Dermis blood vessel endothelial cell (primary cell): ENCODE measurements around the gene FAM13B. TPM values are rescaled to one million over a fixed set of nuclear protein-coding genes. Genes with fewer than 3 reads are reported as not detected.
A peak's percentile ranks its signal among the peaks of the same experiment; 100 is the strongest.
"Not testable (repeated sequence)": the region's sequence is repeated elsewhere in the genome, so short reads cannot be mapped to it uniquely, and the experiment has no call there.

Experiments used
- DNase-seq: peaks from one replicate; pipeline ENCODE4 v3.0.0; 2010
- total RNA-seq: library from RNA; depleted of rRNA; stranded (reverse); fragments of >200 nt; gene quantifications from 2 replicates; pipeline ENCODE4 v1.2.3, GENCODE V29; 2014

Gene FAM13B
- total RNA-seq, 1 donor from 2014 or later: 28.8 TPM

DNA sequence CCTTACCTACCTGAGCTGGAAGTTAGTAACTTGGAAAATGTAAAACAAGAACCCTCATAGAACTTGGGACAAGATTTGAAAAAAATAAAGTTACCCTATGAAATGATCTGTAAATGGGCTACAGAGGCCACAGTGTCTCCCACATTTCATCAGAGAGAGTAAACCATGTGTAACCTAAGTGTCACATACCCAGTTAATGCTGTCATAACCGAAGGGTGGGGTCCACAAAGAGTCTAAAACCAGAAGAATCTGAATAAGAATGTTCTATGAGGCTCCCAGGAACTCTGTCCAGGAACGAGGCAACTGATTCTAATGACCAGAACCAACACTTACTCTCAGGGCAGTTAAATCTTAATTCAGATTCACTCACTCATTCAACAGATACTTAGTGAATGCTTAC lies 1.0 kb upstream of the FAM13B start:
- no peak for DNase-seq

DNA sequence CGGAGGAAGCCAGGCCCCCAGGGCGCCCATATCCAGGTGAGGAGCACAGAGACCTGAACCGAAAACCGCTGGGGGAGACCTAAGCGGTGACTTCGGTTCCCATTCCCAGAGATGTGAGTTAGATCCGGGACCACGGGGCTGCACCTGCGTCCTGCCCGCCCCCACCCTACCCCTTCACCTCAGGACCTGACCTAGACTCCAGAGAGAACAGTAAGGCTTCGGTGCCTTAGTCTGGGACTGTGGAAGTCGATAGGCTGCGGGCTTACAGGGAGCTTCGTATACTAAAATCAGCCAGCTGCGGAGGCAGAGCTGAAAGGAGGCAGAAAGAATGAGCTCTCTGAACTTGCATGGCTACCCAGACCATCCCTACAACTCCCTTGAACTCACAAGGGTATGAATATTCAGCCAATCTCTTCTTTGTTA lies 518 bp upstream of the FAM13B start:
- DNase-seq: peak; percentile 28

DNA sequence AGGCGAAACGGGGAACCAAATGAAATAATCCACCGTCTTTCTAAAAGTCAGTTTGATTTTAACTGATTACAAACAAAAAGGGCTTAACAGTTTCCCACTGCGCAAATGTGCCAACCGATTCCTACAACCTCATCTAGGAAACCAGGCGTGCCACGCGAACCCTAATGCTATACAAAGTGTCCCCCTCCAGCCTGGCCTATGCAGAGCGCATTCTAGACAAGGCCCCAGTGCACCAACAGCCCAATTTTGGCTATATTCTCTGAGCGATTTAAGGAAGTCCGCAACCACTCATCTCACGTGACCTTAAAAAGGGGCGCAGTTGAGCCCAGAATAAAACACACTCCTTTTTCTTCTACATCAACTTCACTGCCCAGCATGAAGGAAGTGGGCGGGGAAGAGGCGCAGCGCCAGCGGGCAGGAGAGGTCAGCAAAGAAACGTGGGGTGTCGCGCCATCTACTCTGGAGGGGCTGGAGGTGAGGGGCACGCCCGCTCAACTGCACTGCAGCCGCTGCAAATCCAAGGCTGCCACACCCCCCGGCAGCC lies 779 bp downstream of the FAM13B start:
- DNase-seq: peak; percentile 57

DNA sequence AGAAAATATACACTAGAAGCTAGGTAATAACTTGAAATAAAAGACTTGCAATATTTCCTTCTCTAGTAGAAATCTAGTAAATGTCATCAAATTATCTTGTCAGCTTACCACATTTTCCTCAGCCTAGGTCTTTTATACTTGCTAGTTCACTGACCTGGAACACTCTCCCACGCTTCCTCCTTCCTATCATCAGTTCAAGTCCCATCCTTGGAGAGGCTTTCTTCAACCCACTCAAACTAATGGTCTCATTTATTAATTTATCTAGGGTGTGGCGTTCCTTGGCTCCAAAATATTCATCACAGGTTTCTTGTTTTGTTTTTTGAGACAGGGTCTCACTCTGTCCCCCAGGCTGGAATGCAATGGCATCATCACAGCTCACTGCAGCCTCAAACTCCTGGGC lies 2.9 kb downstream of the FAM13B start:
- DNase-seq: no peak

DNA sequence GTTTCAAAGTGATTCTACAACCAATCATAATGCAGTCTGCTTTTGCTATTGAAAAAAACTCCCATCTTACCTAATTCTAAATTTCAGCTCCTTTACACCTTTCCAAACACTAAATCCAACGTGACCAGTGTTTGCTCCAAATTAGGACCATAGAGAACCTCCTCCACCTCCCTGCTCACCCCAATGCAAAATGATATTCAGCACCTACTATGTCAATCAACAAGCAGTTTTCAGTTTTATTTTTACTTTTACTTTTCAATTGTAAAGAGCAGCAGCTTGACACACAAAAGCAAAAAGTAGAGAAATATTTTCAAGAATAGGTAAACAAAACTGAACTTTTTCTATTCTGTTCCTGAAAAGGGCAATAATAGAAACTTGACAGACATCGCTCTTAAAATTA lies 3.4 kb downstream of the FAM13B start:
- no peak for DNase-seq

DNA sequence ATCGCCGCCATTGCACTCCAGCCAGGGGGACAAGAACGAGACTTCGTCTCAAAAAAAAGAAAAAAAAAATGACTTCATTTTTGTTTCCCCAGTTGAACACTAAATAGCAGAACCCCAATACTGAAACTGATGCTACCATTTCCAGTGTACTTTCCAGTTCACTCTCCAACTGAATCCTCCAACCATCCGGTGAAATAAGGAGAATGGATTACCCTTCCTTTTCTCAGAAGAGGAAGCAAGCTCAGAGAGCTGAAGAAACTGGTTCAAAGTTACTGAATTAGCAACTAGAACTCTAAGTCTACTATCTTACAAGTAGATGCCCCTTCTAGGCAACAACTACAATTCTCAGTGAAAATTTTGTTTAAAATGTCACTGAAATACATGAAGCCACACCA lies 3.9 kb downstream of the FAM13B start:
- DNase-seq: no peak

DNA sequence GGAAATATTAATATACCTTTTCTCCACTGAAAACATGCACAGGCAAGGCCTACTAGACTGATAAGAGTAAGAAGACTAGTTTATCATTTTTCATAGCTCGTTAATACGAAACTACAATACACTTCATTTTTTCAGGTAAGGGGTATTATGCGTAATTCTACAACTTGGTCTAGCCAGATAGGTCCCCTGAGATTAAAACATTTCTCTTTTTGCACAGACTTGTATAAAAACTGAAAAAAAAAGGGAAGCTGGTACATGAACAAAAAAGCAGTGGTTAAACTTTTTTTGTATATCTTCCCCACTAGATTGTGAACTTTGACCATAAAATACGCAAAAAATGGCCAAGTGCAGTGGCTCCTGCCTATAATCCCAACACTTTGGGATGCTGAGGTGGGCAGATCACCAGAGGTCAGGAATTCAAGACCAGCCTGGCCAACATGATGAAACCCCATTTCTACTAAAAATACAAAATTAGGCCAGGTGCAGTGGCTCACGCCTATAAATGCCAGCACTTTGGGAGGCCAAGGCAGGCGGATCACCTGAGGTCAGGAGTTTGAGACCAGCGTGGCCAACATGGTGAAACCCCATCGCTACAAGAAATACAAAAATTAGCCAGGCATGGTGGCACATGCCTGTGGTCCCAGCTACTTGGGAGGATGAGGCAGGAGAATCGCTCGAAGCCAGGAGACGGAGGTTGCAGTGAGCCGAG lies 4.5 kb downstream of the FAM13B start:
- DNase-seq: not testable (repeated sequence)

DNA sequence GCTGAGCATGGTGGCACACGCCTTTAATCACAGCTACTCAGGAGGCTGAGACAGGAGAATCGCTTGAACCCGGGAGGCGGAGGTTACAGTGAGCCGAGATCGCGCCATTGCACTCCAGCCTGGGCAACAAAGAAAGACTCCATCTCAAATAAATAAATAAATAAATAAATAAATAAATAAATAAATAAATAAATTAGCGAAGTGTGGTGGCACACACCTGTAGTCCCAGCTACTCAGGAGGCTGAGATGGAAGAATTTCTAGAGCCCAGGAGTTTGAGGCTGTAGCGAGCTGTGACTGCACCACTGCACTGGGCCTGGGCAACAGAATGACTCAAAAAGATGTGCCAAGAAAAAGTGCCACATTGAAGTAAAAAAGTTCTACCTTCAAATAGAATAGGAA lies 6.1 kb downstream of the FAM13B start:
- not testable (repeated sequence) for DNase-seq

DNA sequence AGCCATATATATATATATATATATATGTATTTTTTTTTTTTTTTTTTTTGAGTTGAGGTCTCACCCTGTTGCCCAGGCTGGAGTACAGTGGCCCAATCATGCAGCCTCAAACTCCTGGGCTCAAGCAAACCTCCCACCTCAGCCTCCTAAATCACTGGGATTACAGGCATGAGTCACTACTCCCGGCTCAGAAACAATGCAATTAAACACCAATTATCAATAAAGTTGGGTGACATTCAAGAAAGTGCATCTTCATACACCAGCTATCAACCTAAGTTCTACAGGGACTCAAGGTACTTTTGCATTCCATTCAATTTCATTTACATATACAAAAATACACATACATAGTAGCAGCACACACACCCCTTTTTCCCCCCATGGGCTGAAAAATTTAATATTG lies 7.6 kb downstream of the FAM13B start:
- DNase-seq: no peak

DNA sequence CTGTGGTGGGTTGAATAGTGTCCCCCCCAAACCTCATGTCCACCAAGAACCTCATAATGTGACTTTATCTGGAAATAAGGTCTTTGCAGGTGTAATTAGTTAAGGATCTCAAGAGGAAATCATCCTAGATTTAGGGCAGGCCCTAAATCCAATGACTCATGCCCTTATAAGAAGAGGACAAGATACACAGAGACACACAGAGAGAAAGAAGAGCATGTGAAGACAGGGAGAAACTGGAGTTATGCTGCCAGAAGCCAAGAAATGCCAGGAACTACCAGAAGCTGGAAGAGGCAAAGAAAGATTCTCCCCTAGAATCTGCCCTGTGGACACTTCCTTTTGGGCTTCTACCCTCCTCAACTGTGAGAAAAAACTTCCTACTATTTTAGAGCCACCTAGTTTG lies 8.8 kb downstream of the FAM13B start:
- DNase-seq: no peak

DNA sequence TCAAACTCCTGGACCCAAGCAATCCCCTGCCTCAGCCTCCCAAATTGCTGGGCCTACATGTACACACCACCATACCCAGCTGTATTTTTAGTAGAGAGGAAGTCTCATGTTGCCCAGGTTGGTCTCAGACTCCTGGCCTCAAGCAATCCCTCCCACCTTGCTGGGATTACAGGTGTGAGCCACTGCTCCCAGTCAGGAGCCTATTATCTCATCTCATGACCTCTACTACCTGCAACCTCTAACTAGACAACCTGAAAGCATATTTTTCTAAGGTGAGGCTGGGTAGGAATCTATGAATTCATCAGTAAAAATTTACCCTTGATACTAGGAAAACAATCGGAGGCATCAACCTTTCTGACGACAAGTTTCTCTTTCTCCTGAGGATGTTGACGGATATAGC lies 10.0 kb downstream of the FAM13B start:
- DNase-seq: no peak

DNA sequence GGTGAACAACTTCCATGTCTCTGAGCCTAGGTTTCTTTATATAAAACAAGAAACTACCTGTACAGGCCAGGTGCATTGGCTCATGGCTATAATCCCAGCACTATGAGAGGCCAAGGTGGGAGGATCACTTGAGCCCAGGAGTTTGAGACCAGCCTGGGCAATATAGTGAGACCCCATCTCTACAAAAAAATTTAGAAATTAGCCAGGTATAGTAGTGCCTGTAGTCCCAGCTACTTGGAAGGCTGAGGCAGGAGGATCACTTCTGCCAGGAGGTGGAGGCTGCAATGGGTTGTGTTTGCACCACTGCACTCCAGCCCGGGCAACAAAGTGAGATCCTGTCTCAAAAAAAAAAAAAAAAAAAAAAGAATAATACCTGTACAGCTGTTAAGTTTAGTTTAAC lies 11.1 kb downstream of the FAM13B start:
- DNase-seq: no peak

DNA sequence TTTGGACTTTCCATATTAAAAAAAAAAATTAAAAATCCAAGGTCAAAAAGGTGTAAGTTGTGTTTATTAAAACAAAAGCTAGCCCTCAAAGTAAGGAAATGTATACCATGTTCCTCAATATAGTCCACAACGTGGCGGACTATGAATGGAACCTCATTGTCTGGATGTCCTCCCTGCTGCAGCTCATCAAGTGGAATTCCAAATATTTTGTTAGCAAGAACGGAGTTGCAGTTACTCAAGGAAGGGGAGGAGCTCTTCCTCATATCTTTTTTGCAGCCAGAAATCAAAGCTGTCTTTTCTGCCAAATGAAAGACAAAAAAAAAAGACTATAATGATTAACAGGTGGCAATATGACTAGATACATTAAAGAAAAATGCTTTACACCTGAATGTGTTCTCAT lies 14.0 kb downstream of the FAM13B start:
- no peak for DNase-seq

DNA sequence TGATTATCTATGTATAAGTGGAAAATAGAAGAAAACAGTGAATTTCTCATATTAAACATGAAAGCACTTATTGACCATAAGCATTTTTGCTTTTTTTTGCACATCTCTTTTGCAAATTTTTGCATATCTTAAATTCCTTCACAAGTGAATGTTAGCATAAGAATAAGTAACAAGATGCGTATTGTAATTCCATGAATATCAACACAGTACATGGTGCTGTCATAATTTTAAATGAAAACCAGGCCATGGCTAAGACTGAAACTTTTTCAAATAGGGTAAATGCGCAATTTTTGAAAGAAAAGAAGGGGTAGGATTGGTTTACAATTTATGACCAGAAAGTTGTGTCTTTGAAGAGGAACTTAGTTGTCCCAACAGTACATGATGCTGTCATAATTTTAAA lies 17.0 kb downstream of the FAM13B start:
- DNase-seq: no peak

DNA sequence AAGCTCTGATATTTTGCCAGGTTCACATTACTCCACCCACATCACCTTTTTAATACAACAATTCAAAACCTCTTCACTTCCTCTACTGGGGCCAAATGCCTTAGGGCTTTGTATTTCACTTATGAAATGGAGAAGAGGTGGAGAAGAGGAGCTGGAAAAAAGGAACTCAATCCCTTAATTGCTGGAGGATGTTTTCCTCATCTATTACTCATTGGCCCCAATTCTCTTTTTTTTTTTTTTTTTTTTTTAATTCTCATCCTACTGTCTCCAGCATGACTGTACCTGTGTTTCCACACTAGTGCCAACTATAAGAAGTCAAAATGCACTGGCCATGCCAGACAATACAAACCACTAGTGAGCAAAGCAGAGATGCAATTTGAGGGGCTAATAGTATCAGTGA lies 20.9 kb downstream of the FAM13B start:
- DNase-seq: no peak

DNA sequence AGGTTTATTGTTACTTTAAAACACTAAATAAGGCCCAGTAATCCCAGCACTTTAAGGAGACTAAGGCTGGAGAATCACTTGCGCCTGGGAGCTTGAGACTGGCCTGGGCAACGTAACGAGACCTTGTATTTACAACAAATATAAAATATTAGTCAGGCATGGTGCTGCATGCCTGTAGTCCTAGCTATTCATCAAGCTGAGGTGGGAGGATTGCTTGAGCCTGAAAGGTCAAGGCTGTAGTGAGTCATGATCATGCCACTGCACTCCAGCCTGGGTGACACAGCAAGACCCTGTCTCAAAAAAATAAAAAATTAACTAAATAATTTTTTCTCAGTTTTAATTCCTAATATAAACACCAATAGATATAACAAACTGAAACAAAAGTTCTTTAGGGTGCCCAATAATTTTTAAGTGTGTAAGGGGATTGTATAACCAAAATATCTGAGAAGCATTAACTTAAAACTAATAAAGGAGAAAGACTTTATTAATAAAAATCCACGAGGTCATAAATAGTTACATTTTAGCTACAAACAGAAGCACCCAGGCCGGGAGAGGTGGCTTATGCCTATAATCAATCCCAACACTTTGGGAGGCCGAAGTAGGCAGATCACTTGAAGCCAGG lies 32.7 kb downstream of the FAM13B start:
- DNase-seq: peak; percentile 8

DNA sequence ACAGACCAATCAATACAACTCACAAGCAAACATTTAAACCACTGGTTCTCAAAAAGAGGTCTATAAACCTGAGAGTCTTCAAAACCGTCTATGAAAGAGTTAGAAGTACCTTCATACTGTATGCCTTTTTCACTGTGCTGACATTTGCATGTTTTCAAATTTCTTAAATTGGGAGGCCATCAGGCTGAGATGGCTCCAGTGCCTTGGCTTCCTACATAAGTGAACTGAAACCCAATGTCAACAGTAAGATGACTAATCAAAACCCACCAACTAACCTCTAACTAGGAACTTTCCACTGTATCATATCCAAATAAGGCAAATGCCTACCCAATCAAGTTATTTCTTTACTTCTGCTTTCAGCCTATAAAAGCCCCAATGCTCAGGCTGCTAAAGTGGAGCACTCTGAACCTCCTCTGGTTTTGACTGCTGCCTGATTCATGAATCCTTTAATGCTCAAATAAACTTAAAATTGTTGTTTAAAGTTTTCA lies 35.1 kb downstream of the FAM13B start:
- DNase-seq: no peak

DNA sequence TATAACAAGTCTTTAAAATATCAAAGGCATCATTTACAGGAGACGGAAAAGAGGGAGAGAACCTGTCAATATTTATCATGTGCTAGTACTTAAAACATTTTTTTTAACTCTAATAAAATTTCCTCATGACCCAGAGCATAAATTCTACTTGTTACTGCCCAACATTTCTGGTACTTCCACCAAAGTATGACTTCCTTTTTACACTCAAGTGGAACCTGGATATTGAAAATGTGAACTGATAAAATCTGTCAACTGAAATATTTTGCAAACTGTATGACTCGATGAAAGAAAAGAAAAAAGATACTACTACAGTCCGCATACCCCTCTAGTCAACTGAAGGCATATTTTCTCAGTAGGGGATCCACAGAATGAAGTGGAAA lies 37.1 kb downstream of the FAM13B start:
- peak; percentile 13 for DNase-seq

DNA sequence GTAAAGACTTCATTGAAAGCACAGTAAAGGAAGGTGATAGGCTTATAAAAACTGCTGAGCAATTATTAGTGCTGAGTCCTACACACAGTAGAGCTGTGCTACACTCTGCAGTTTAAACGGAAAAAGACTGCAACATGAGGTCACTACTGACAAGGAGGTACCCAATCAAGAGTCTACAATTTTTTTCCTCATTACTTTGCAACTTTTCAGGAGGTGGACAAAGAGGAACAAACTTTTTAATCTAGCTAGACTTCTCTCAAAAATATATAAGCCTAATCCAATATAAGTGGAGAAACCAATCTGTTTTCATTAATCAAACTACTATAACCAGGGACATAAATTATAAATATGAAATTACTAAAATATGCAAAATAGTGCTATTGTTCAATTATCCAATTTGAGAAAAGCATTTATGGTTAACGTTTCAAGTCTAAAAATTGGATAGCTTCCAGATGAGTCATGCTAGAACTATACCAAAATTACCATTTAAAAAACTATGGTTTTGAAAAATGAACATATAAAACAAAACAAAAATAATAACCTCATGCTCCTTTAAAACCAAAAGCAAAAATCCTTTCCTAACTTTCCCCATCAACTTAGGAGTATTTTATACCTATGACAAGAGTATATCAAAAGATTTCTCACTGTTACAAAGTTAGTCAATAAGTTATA lies 37.7 kb downstream of the FAM13B start:
- DNase-seq: peak; percentile 76

DNA sequence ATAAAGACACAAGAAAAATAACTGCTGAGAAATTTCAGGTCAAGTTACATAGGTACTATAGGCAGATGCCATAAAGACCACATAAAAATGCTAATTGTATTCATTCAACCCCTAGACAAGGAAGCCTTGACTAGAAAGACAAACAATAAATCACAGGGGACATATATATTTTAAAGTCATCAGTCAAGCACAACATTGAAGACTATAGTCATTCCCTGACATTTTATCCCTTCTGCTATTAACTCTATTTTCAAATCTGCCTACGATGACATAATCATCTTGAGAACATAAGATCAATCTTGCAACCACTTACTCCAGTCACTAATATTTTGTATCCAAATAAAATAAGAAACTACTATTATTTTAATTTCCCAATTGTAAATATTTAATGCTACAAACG lies 38.3 kb downstream of the FAM13B start:
- DNase-seq: no peak

DNA sequence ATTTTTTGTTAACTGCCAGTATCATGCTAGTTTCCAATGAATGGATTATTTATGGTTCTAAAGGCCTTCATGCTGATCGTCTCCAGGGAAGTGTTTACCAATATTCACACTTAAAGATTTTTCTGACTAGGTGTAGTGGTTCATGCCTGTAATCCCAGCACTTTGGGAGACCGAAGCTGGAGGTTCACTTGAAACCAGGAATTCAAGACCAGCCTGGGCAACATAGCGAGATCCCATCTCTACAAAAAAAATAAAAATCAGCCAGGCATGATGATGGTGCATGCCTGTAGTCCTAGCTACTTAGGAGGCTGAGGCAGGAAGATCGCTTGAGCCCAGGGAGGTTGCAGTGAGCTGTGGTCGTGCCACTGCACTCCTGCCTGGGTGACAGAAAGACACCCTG lies 43.5 kb downstream of the FAM13B start:
- DNase-seq: no peak

DNA sequence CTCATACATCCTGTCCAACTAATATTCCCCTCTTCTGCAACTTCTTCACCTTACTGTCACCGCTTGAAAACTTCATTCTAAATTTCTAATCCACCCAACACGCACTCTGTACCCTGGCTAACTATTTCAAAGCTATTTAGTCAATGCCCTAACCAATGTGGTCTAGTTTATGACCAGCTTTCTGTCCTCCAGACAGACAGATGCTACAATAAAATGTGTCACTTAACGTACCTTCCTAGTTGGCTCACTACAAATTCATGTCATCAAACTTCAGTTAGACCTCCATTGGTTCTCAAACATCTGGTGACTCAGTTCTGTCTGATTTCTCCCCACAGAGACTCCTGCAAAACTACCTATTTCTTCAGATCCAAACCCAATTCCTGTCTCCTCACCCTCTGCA lies 57.7 kb downstream of the FAM13B start:
- DNase-seq: no peak

DNA sequence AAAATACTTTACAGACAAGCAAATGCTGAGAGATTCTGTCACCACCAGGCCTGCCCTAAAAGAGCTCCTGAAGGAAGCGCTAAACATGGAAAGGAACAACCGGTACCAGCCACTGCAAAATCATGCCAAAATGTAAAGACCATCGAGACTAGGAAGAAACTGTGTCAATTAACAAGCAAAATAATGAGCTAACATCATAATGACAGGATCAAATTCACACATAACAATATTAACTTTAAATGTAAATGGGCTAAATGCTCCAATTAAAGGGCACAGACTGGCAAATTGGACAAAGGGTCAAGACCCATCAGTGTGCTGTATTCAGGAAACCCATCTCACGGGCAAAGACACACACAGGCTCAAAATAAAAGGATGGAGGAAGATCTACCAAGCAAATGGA lies 62.5 kb downstream of the FAM13B start:
- DNase-seq: not testable (repeated sequence)

DNA sequence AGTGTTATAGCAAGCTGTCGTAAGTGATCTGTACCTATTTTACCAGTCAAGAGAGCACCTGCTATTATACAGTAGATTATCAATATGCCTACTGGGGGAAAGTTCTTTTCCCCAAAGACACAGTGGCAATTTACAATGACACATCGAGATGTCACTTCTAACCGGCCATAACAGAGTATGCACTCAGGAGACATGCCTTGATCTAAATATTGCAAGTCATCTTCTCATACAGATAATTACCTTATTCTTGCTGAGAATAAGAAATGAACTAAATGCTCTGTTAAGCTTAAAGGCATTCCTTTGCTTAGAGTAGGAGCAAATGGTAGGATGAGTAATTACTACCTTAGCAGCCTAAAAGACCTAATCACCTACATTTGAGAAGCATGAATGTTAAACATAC lies 72.1 kb downstream of the FAM13B start:
- no peak for DNase-seq
